Heart right ventricle (tissue), 16 donors: ENCODE measurements around the gene STUM. TPM values are rescaled to one million over a fixed set of nuclear protein-coding genes. Genes with fewer than 3 reads are reported as not detected.

Source experiments
- ATAC-seq, 8 donors: fragments of 200-7000 bp; cut with Tn5 transposase; one replicate each; pipeline ENCODE4 v1.9.1; 2020; ENCODE audit warnings: mild to moderate bottlenecking in 8 of 8, moderate library complexity in 8 of 8, moderate number of reproducible peaks in 1 of 8
- DNase-seq, 2 donors: peaks; one replicate each; pipeline ENCODE4 v3.0.0-alpha.2; 2020
- H3K27ac ChIP-seq, 10 donors: fragments of 200-600 bp; sonication (generic) in 2 of 10; one replicate each; pipeline versions ENCODE4 v1.5.0 to v1.8.0; 2020 to 2022; ENCODE audit warnings: mild to moderate bottlenecking in 3 of 10
- H3K27me3 ChIP-seq, 7 donors: fragments of 200-600 bp; one replicate each; pipeline ENCODE4 v1.8.0; 2021 to 2022; ENCODE audit warnings: mild to moderate bottlenecking in 2 of 7
- H3K36me3 ChIP-seq, 9 donors: fragments of 200-600 bp; sonication (generic) in 1 of 9; one replicate each; pipeline versions ENCODE4 v1.5.0 to v1.8.0; 2020 to 2022; ENCODE audit warnings: mild to moderate bottlenecking in 2 of 9
- H3K4me1 ChIP-seq, 9 donors: fragments of 200-600 bp; sonication (generic) in 1 of 9; one replicate each; pipeline versions ENCODE4 v1.5.0 to v1.8.0; 2020 to 2022; ENCODE audit warnings: mild to moderate bottlenecking in 4 of 9
- H3K4me3 ChIP-seq, 10 donors: fragments of 200-600 bp; sonication (generic) in 2 of 10; one replicate each; pipeline versions ENCODE4 v1.5.0 to v1.8.0; 2020 to 2022; ENCODE audit warnings: mild to moderate bottlenecking in 7 of 10, moderate library complexity in 2 of 10
- H3K9me3 ChIP-seq, 11 donors: fragments of 200-600 bp in 10 of 11; sonication (generic) in 2 of 11; one replicate each; pipeline versions ENCODE4 v1.5.0 to v1.8.0; 2013 to 2022; ENCODE audit warnings: mild to moderate bottlenecking in 2 of 11, control low read depth in 1 of 11, moderate library complexity in 1 of 11
- WGBS, 2 donors: extraction: QIAGEN DNeasy Blood & Tissue Kit; methylation state at CpG; one replicate each; pipeline ENCODE4 v1.1.7; 2013; ENCODE audit warnings: inconsistent platforms in 1 of 2; 5-methylcytosine and 5-hydroxymethylcytosine counted together
- intact Hi-C, 10 donors: fragments of 100-400 bp; cut with DNase I; formaldehyde crosslinking; loops; one replicate each; pipeline versions ENCODE4 v1.11.1 to v1.14.2; 2022
- polyA plus RNA-seq, 2 donors: library from polyadenylated mRNA; stranded (reverse); fragments of 200-250 nt; gene quantifications; one replicate each; pipeline ENCODE4 v1.2.3, GENCODE V29; 2013
- total RNA-seq, 10 donors: library from RNA; stranded (reverse); fragmentation: NEBNext Ultra II Directional in 3 of 10; extraction: Animal tissue kit (Norgen Biotek cat#: 25700) in 3 of 10; gene quantifications; one replicate each; pipeline versions ENCODE4 v1.2.1 to v1.2.4, GENCODE V29; 2021 to 2023
- TF ChIP-seq, protein P1 (sequence below), 9 donors: fragments of 200-600 bp; sonication (generic) in 2 of 9; IDR thresholded peaks; one replicate each; pipeline versions ENCODE4 v1.5.0 to v1.8.0; 2021 to 2022; ENCODE audit warnings: antibody characterized with exemption in 9 of 9, mild to moderate bottlenecking in 5 of 9, moderate library complexity in 1 of 9
- donor health status: Arrhythmogenic right ventricular cardiomyopathy.
- donor health status: ischemic (EF 13 %, LVEDD 7.1; RV severe dilation, severe dysfunction).
- donor health status: healthy with polysubstance abuse.
- donor health status: DM: no; HTN: yes; CAD: no.
- donor health status: DM: no; HTN: no; CAD: no.
- donor health status: ischemic (EF 25% LVEDD 6.9; RV normal size, moderate dysfunction).
- donor health status: ischemic (EF 25% LVEDD 5.7; RV mildly dilated, moderate dysfunction).
- donor health status: healthy.
- donor health status: DM: yes; HTN: yes; CAD: no.
- donor health status: Ischemic cardiomyopathy.
- donor health status: ischemic (EF 35%, LVEDD 5.7; RV mildly dilated, moderate dysfunction).
- donor health status: nonischemic (EF 11% LVEDD 7.7; RV severe dilation, severe dysfunction).
- donor health status: DM: yes; HTN: yes; CAD: no.
- donor health status: PGD.
- donor health status: ischemic (EF 29% LVEDD 5.4; RV normal size, mild dysfunction).
- donor health status: nonischemic (EF 23%, LVEDD 6.1; RV moderate dilation, normal function).

STUM gene
- total and polyA plus RNA-seq, 12 donors, result 0.36 to 2.8 (median 0.94) TPM

DNA sequence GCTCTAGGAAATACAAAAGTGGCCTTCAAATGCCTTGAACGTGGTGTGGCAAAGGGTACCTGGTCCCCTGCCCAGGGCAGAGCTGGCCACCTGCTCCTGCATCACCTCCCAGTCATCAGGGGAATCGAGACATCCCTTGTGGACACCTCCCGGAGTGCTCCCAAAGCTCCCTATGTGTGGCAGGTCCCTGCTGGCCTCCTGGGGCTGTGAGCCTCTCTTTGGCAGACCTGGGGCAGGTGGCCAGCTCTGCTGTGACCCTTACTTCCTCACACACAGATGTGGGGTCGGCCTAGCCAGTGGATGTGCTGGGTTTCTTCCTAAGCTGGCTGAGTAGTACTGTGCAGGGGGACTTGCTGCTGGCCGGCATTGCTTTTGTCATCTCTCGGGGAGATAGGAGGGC, 104.0 kb downstream of the STUM start:
- H3K36me3 ChIP-seq, result peaks cover 0 to 14% (median 6%) of the 10 kb centered on the region in 9 donors
- no peaks in the 10 kb centered on the region for H3K9me3 ChIP-seq
- WGBS, 2 donors, result 88 to 90% methylated on average over 6 of the region's 6 CpGs
- H3K4me1 ChIP-seq, result peaks cover 0 to 61% (median 17%) of the 10 kb centered on the region in 9 donors
- peak overlapping the region in 1 of 10 donors; percentile 92 for H3K27ac ChIP-seq
- TF ChIP-seq, protein P1, sequence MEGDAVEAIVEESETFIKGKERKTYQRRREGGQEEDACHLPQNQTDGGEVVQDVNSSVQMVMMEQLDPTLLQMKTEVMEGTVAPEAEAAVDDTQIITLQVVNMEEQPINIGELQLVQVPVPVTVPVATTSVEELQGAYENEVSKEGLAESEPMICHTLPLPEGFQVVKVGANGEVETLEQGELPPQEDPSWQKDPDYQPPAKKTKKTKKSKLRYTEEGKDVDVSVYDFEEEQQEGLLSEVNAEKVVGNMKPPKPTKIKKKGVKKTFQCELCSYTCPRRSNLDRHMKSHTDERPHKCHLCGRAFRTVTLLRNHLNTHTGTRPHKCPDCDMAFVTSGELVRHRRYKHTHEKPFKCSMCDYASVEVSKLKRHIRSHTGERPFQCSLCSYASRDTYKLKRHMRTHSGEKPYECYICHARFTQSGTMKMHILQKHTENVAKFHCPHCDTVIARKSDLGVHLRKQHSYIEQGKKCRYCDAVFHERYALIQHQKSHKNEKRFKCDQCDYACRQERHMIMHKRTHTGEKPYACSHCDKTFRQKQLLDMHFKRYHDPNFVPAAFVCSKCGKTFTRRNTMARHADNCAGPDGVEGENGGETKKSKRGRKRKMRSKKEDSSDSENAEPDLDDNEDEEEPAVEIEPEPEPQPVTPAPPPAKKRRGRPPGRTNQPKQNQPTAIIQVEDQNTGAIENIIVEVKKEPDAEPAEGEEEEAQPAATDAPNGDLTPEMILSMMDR (IDR thresholded peaks at IDR 0.05), result no peak
- no peaks in the 10 kb centered on the region for H3K27me3 ChIP-seq
- ATAC-seq (no peak), DNase-seq (no peak)
- H3K4me3 ChIP-seq, result no peak overlapping the region
- intact Hi-C loops, result loop anchor here in 2 of 10 donors (10.0 kb wide), 1 partner anchor 82 kb away; the partner anchor contains the start of gene ITPKB (in 2 of the 2)

DNA sequence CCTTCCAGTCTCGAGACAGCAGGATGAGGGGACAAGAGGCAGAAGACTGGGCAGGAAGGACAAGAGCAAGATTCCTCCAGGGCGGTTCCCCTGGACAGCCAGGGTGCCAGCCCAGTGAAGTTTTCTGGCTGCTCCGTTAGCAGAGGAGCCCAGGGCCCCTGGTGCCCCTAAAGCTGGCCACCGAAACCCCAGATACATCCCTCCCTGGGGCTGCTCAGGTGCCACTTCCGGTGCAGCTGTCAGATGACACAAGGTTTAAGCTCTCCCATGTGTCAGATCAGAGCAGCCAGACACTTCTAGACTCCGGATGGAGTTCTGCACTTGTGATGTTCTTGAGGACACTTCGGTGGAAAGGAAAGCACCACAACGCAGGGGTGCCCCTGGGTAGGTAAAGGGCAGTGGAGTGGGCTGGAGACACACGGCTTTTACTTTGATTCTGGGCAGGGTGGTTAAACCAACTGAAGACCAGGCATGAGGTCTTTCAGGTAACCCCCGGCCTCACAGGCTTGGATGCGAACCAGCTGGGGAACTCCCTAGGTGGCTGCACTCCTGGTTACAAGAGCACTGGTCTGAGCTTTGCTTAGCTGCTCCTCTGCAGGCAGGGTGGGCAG, 104.9 kb downstream of the STUM start:
- peaks cover 0 to 68% (median 17%) of the 10 kb centered on the region in 9 donors for H3K4me1 ChIP-seq
- intact Hi-C loops, result loop anchor here in 2 of 10 donors (10.0 kb wide), 1 partner anchor 81 kb away; the partner anchor contains the start of gene ITPKB (in 2 of the 2)
- 76 to 83% methylated on average over 11 of the region's 11 CpGs for WGBS, 2 donors
- TF ChIP-seq, protein P1 (IDR thresholded peaks at IDR 0.05), result no peak
- H3K36me3 ChIP-seq, result peaks cover 0 to 6% (median 2%) of the 10 kb centered on the region in 9 donors
- no peak for DNase-seq
- H3K27ac ChIP-seq, result peak overlapping the region in 6 of 10 donors; percentile 40 to 92 (median 77)
- no peaks in the 10 kb centered on the region for H3K9me3 ChIP-seq
- no peak for ATAC-seq
- H3K27me3 ChIP-seq, result no peaks in the 10 kb centered on the region
- H3K4me3 ChIP-seq, result no peak overlapping the region

DNA sequence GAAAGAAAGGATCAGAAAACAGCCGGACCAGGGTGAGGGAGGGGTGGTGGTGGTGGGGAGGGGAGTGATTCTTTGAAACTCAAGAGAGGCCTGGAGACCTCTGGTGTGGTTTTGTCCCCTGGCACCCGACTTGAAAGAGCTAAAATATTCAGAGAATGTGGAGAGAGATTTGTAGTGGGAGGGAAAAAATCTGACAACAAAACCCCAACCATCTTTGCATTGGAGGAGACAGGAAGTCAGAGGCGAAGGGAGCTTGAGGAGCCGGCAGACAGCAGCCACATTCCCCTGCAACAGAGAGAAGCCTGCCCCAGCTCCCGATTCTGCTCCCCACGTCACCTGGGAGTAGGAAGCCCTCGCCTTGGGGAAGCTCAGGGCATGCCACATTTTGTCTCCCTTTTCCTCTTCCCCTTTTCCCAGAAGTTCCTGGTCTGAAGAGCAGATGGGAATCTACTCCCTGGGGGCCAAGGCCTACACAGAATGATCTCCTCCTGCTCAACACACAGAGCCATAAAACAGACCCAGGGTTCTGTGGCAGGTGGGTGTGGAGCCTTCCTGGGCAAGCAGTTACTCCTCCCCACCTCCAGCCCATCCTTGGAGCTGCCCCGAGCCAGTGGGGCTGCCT, 105.6 kb downstream of the STUM start:
- intact Hi-C loops, result loop anchor here in 2 of 10 donors (10.0 kb wide), 1 partner anchor 81 kb away; the partner anchor contains the start of gene ITPKB (in 2 of the 2)
- peaks cover 0 to 73% (median 17%) of the 10 kb centered on the region in 9 donors for H3K4me1 ChIP-seq
- no peak for ATAC-seq
- no peaks in the 10 kb centered on the region for H3K27me3 ChIP-seq
- no peak overlapping the region for H3K4me3 ChIP-seq
- H3K9me3 ChIP-seq, result no peaks in the 10 kb centered on the region
- TF ChIP-seq, protein P1 (IDR thresholded peaks at IDR 0.05), result no peak
- no peaks in the 10 kb centered on the region for H3K36me3 ChIP-seq
- 45 to 56% methylated on average over 8 of the region's 8 CpGs for WGBS, 2 donors
- H3K27ac ChIP-seq, result peak overlapping the region in 6 of 10 donors; percentile 46 to 92 (median 77)
- DNase-seq, result no peak

DNA sequence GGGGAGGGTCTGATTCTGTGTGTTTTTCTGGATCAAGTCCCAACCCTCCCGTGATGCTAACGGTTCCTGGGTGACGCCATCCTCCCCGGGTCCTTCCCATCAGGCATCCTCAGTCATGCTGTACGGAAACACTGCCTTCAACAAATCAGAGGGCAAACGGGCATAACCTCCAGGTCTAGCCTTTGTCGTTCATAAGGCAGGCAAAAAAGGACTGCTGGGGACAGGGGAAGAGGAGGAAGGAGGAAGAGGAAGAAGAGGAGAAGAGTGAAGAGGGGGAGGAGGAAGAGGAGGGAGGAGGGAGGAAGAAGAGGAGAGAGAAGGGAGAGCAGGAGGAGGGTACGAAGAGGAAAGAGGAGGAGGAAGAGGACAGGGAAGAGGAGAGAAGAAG, 106.1 kb downstream of the STUM start:
- Histone ChIP-seq H3K9me3 (no peaks in the 10 kb centered on the region), H3K36me3 (no peaks in the 10 kb centered on the region), H3K27ac (peak overlapping the region in 6 of 10 donors; percentile 46 to 92 (median 77)), H3K4me1 (peaks cover 0 to 77% (median 17%) of the 10 kb centered on the region in 9 donors), H3K4me3 (no peak overlapping the region), H3K27me3 (no peaks in the 10 kb centered on the region)
- DNase-seq (no peak), ATAC-seq (no peak)
- WGBS, 2 donors, result 59 to 63% methylated on average over 8 of the region's 8 CpGs
- intact Hi-C loops, result loop anchor here in 3 of 10 donors (5.0 to 10.0 kb wide), 3 partner anchors 48 to 83 kb away; partner anchors contain the start of gene ITPKB (in 3 of the 3)
- TF ChIP-seq, protein P1 (IDR thresholded peaks at IDR 0.05), result no peak
